ENCODE results near the gene ANKS3.
A peak's percentile ranks its signal among the peaks of the same experiment; 100 is the strongest.

ANKS3 gene

GRCh38 chr16:4695473-4696171 lies 38.4 kb downstream of the ANKS3 start:
- no peak for DNase-seq

GRCh38 chr16:4694642-4695451 lies 39.2 kb downstream of the ANKS3 start:
- no peak for DNase-seq

- peak; percentile 48 to 50 for DNase-seq
Measured at GRCh38 chr16:4693956-4694641, 40.0 kb downstream of the ANKS3 start.

- peak; percentile 96 to 97 for DNase-seq
Measured at GRCh38 chr16:4693296-4693955, 40.6 kb downstream of the ANKS3 start, which contains the start of gene NUDT16L1. Gene NUDT16L1 (plus strand): TSS chr16:4693562. CDS start chr16:4693727, 165 bp downstream.

- no peak for DNase-seq
Measured at GRCh38 chr16:4692460-4693295, 41.4 kb downstream of the ANKS3 start.

GRCh38 chr16:4691666-4692412 lies 42.2 kb downstream of the ANKS3 start:
- no peak for DNase-seq

- DNase-seq = no peak
Measured at GRCh38 chr16:4690946-4691665, 43.0 kb downstream of the ANKS3 start.

GRCh38 chr16:4689864-4690704 lies 44.0 kb downstream of the ANKS3 start:
- no peak for DNase-seq

GRCh38 chr16:4689091-4689671 lies 44.9 kb downstream of the ANKS3 start:
- DNase-seq = no peak

- DNase-seq = no peak
Measured at GRCh38 chr16:4688674-4689045, 45.4 kb downstream of the ANKS3 start.

- DNase-seq = no peak
Measured at GRCh38 chr16:4687946-4688673, 46.0 kb downstream of the ANKS3 start.

- no peak for DNase-seq
Measured at GRCh38 chr16:4687416-4687815, 46.7 kb downstream of the ANKS3 start.

GRCh38 chr16:4686497-4687210 lies 47.4 kb downstream of the ANKS3 start:
- no peak for DNase-seq

- no peak for DNase-seq
Measured at GRCh38 chr16:4685776-4686496, 48.1 kb downstream of the ANKS3 start.

- no peak for DNase-seq
Measured at GRCh38 chr16:4685292-4685691, 48.8 kb downstream of the ANKS3 start.

GRCh38 chr16:4684763-4685162 lies 49.3 kb downstream of the ANKS3 start:
- no peak for DNase-seq

- no peak for DNase-seq
Measured at GRCh38 chr16:4684058-4684715, 49.9 kb downstream of the ANKS3 start.

Data from activated CD4-positive, alpha-beta T cell treated with anti-CD3 and anti-CD28 coated beads for 4 hours (primary cell).